SK-N-SH treated with all-trans-retinoic acid at 6 μM for 48 hours (cell line): ENCODE results near the gene NLRP7.

Source experiments
- ARNTL ChIP-seq: fragments of 450-650 bp; formaldehyde crosslinking; IDR thresholded peaks from 2 replicates; pipeline ENCODE4 v1.5.0; 2020; ENCODE audit warnings: low read depth, mild to moderate bottlenecking, moderate library complexity, borderline replicate concordance
- CREB5 ChIP-seq: fragments of 250-450 bp; sonication (Bioruptor Pico); IDR thresholded peaks from 2 replicates; pipeline ENCODE4 v1.5.1; 2020; ENCODE audit warnings: low read depth, mild to moderate bottlenecking, moderate library complexity
- CSDC2 ChIP-seq: fragments of 250-450 bp; sonication (Bioruptor Pico); IDR thresholded peaks from 2 replicates; pipeline ENCODE4 v1.5.0; 2020; ENCODE audit warnings: mild to moderate bottlenecking, moderate library complexity
- CSRNP3 ChIP-seq: fragments of 250-450 bp; sonication (Bioruptor Pico); IDR thresholded peaks from 2 replicates; pipeline ENCODE4 v1.5.1; 2021; ENCODE audit warnings: mild to moderate bottlenecking, moderate library complexity
- GLIS3 ChIP-seq: fragments of 250-450 bp; sonication (Bioruptor Pico); IDR thresholded peaks from 2 replicates; pipeline ENCODE4 v1.5.0; 2020; ENCODE audit warnings: mild to moderate bottlenecking, moderate library complexity
- PATZ1 ChIP-seq: fragments of 250-450 bp; sonication (Bioruptor Pico); IDR thresholded peaks from 2 replicates; pipeline ENCODE4 v1.8.0; 2020; ENCODE audit warnings: mild to moderate bottlenecking, moderate library complexity, borderline replicate concordance
- SNAI2 ChIP-seq: fragments of 250-450 bp; sonication (Bioruptor Pico); IDR thresholded peaks from 2 replicates; pipeline ENCODE4 v1.5.0; 2020; ENCODE audit warnings: mild to moderate bottlenecking, moderate library complexity
- TCF4 ChIP-seq: fragments of 250-450 bp; sonication (Bioruptor Pico); IDR thresholded peaks from 2 replicates; pipeline ENCODE4 v1.8.0; 2021; ENCODE audit warnings: mild to moderate bottlenecking, moderate library complexity, borderline replicate concordance
- TSHZ2 ChIP-seq: fragments of 250-450 bp; sonication (Bioruptor Pico); IDR thresholded peaks from 2 replicates; pipeline ENCODE4 v1.5.0; 2020; ENCODE audit warnings: mild to moderate bottlenecking, moderate library complexity

GRCh38 chr19:54921082-54921481, 26.2 kb downstream of the NLRP7 start:
- TF ChIP-seq GLIS3 (CRISPR knock-in tag) (no peak), CSRNP3 (no peak), CSDC2 (CRISPR knock-in tag) (no peak), TSHZ2 (no peak), PATZ1 (no peak), SNAI2 (CRISPR knock-in tag) (no peak), ARNTL (CRISPR knock-in tag) (no peak), TCF4 (CRISPR knock-in tag) (no peak), CREB5 (CRISPR knock-in tag) (no peak)
